ENCODE data around the gene ITSN1. TPM values are rescaled to one million over a fixed set of nuclear protein-coding genes. Genes with fewer than 3 reads are reported as not detected.
A peak's percentile ranks its signal among the peaks of the same experiment; 100 is the strongest.

Gene ITSN1
- total and polyA plus RNA-seq, 7 donors, result 10.8 to 45.4 (median 35.7) TPM

GRCh38 chr21:33855190-33855589 is 212.9 kb downstream of the ITSN1 start:
- Histone ChIP-seq H3K4me3 (no peak overlapping the region), H3K4me1 (no peaks in the 10 kb centered on the region), H3K27me3 (no peaks in the 10 kb centered on the region), H3K27ac (no peak overlapping the region), H3K9me3 (no peaks in the 10 kb centered on the region), H3K36me3 (no peaks in the 10 kb centered on the region)
- intact Hi-C loops (cut with DNase I), result no loop called here
- peak; percentile 39 for DNase-seq
- 93 to 96% methylated on average over 6 of the region's 6 CpGs for WGBS, 2 donors
- TF ChIP-seq, protein P1, sequence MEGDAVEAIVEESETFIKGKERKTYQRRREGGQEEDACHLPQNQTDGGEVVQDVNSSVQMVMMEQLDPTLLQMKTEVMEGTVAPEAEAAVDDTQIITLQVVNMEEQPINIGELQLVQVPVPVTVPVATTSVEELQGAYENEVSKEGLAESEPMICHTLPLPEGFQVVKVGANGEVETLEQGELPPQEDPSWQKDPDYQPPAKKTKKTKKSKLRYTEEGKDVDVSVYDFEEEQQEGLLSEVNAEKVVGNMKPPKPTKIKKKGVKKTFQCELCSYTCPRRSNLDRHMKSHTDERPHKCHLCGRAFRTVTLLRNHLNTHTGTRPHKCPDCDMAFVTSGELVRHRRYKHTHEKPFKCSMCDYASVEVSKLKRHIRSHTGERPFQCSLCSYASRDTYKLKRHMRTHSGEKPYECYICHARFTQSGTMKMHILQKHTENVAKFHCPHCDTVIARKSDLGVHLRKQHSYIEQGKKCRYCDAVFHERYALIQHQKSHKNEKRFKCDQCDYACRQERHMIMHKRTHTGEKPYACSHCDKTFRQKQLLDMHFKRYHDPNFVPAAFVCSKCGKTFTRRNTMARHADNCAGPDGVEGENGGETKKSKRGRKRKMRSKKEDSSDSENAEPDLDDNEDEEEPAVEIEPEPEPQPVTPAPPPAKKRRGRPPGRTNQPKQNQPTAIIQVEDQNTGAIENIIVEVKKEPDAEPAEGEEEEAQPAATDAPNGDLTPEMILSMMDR (IDR thresholded peaks at IDR 0.05), result no peak
- TF ChIP-seq POLR2AphosphoS5 (IDR thresholded peaks at IDR 0.05) (no peak), EP300 (IDR thresholded peaks at IDR 0.05) (no peak), POLR2A (IDR thresholded peaks at IDR 0.05) (no peak)

- no peak overlapping the region for H3K4me3 ChIP-seq
- TF ChIP-seq, protein P1 (IDR thresholded peaks at IDR 0.05), result no peak
- TF ChIP-seq EP300 (IDR thresholded peaks at IDR 0.05) (no peak), POLR2A (IDR thresholded peaks at IDR 0.05) (no peak), POLR2AphosphoS5 (IDR thresholded peaks at IDR 0.05) (no peak)
- no peaks in the 10 kb centered on the region for H3K36me3 ChIP-seq
- DNase-seq, result peak; percentile 35
- H3K4me1 ChIP-seq, result no peaks in the 10 kb centered on the region
- H3K9me3 ChIP-seq, result no peaks in the 10 kb centered on the region
- H3K27me3 ChIP-seq, result no peaks in the 10 kb centered on the region
- no peak overlapping the region for H3K27ac ChIP-seq
- WGBS, 2 donors, result 93 to 95% methylated on average over 17 of the region's 17 CpGs
- intact Hi-C loops (cut with DNase I), result no loop called here
Observed at GRCh38 chr21:33856893-33857527, 214.7 kb downstream of the ITSN1 start.

GRCh38 chr21:33857846-33858666 is 215.8 kb downstream of the ITSN1 start:
- no peaks in the 10 kb centered on the region for H3K27me3 ChIP-seq
- H3K36me3 ChIP-seq, result no peaks in the 10 kb centered on the region
- no peaks in the 10 kb centered on the region for H3K4me1 ChIP-seq
- no peaks in the 10 kb centered on the region for H3K9me3 ChIP-seq
- intact Hi-C loops (cut with DNase I), result no loop called here
- no peak overlapping the region for H3K4me3 ChIP-seq
- 85 to 89% methylated on average over 25 of the region's 25 CpGs for WGBS, 2 donors
- TF ChIP-seq POLR2AphosphoS5 (IDR thresholded peaks at IDR 0.05) (no peak), EP300 (IDR thresholded peaks at IDR 0.05) (no peak), POLR2A (IDR thresholded peaks at IDR 0.05) (no peak)
- TF ChIP-seq, protein P1 (IDR thresholded peaks at IDR 0.05), result no peak
- peak; percentile 57 for DNase-seq
- no peak overlapping the region for H3K27ac ChIP-seq

GRCh38 chr21:33858667-33859372 is 216.5 kb downstream of the ITSN1 start:
- peak; percentile 46 for DNase-seq
- H3K27ac ChIP-seq, result no peak overlapping the region
- intact Hi-C loops (cut with DNase I), result no loop called here

More at GRCh38 chr21:33858667-33859372, 216.5 kb downstream of the ITSN1 start:
- TF ChIP-seq POLR2AphosphoS5 (IDR thresholded peaks at IDR 0.05) (no peak), EP300 (IDR thresholded peaks at IDR 0.05) (no peak)
- TF ChIP-seq, protein P1 (IDR thresholded peaks at IDR 0.05), result no peak
- Histone ChIP-seq H3K4me3 (no peak overlapping the region), H3K4me1 (no peaks in the 10 kb centered on the region), H3K9me3 (no peaks in the 10 kb centered on the region), H3K36me3 (no peaks in the 10 kb centered on the region), H3K27me3 (no peaks in the 10 kb centered on the region)
- 81 to 89% methylated on average over 15 of the region's 15 CpGs for whole genome bisulfite sequencing, 2 donors
